Hematopoietic multipotent progenitor cell (in vitro differentiated cells): ENCODE measurements around the gene SLC6A11. TPM values are rescaled to one million over a fixed set of nuclear protein-coding genes. Genes with fewer than 3 reads are reported as not detected.

Source experiments
- DNase-seq, 3 donors: peaks; one replicate each; pipeline ENCODE4 v3.0.0-alpha.2; 2011 to 2015; ENCODE audit warnings: low read depth in 2 of 3, low spot score in 2 of 3
- total RNA-seq: library from RNA; depleted of rRNA; stranded (reverse); fragments of >200 nt; gene quantifications from one replicate; pipeline ENCODE4 v1.2.3, GENCODE V29; 2012

The SLC6A11 gene
- total RNA-seq, 1 donor: under 0.01 TPM

GRCh38 chr3:10974746-10975375 is 158.8 kb downstream of the SLC6A11 start:
- DNase-seq: no peak

- no peak for DNase-seq
These were observed 159.7 kb downstream of the SLC6A11 start for GRCh38 chr3:10975695-10976234.

- DNase-seq: no peak
These were observed 160.7 kb downstream of the SLC6A11 start for GRCh38 chr3:10976770-10977169.

- no peak for DNase-seq
These were observed 162.0 kb downstream of the SLC6A11 start for GRCh38 chr3:10977892-10978510.

- DNase-seq: no peak
These were observed 162.9 kb downstream of the SLC6A11 start for GRCh38 chr3:10978956-10979355.

- no peak for DNase-seq
These were observed 164.3 kb downstream of the SLC6A11 start for GRCh38 chr3:10980312-10980711.

- no peak for DNase-seq
These were observed 165.0 kb downstream of the SLC6A11 start for GRCh38 chr3:10981031-10981430.

- DNase-seq: no peak
These were observed 165.9 kb downstream of the SLC6A11 start for GRCh38 chr3:10981961-10982360.

GRCh38 chr3:10982782-10983181 is 166.8 kb downstream of the SLC6A11 start:
- no peak for DNase-seq

- DNase-seq: peak in 2 of 3 donors; percentile 11 to 36
These were observed 167.3 kb downstream of the SLC6A11 start for GRCh38 chr3:10983219-10983916.

GRCh38 chr3:10984371-10984896 is 168.4 kb downstream of the SLC6A11 start:
- DNase-seq: no peak

GRCh38 chr3:10985181-10985580 is 169.2 kb downstream of the SLC6A11 start:
- DNase-seq: no peak

GRCh38 chr3:10986592-10986991 is 170.6 kb downstream of the SLC6A11 start:
- no peak for DNase-seq

GRCh38 chr3:10988001-10988665 is 172.1 kb downstream of the SLC6A11 start:
- no peak for DNase-seq

- no peak for DNase-seq
These were observed 173.0 kb downstream of the SLC6A11 start for GRCh38 chr3:10988991-10989484.

Other genes starting within 250 kb of the SLC6A11 start
- gene SLC6A1, start 176.5 kb downstream of the SLC6A11 start, total RNA-seq: under 0.01 TPM